ENCODE data around the gene SPACA7. TPM values are rescaled to one million over a fixed set of nuclear protein-coding genes. Genes with fewer than 3 reads are reported as not detected.

SPACA7 gene
- total and polyA plus RNA-seq, 4 donors, result not detected

- no peaks in the 10 kb centered on the region for H3K4me1 ChIP-seq (ENCODE audit: control insufficient read depth, insufficient read depth, low read length)
- no peaks in the 10 kb centered on the region for H3K27me3 ChIP-seq (ENCODE audit: control insufficient read depth, insufficient read depth, low read length)
- H3K4me3 ChIP-seq (ENCODE audit: low read depth, low read length), result no peak overlapping the region
- H3K36me3 ChIP-seq (ENCODE audit: control insufficient read depth, insufficient read depth, low read length), result no peaks in the 10 kb centered on the region
- peaks cover 2% of the 10 kb centered on the region for H3K9me3 ChIP-seq (ENCODE audit: control insufficient read depth, insufficient read depth, low read length)
- WGBS (ENCODE audit: insufficient coverage), result 84% methylated on average over 16 of the region's 17 CpGs
- no peak overlapping the region for H3K27ac ChIP-seq (ENCODE audit: low read depth, low read length)
- no peak for DNase-seq (ENCODE audit: low read depth in 4 of 6, low spot score in 6 of 6)
These were observed 79.4 kb downstream of the SPACA7 start for GRCh38 chr13:112455476-112456059.

GRCh38 chr13:112456138-112457056 lies 80.2 kb downstream of the SPACA7 start:
- WGBS (ENCODE audit: insufficient coverage), result 86% methylated on average over 14 of the region's 22 CpGs
- Histone ChIP-seq H3K4me3 (ENCODE audit: low read depth, low read length) (no peak overlapping the region), H3K36me3 (ENCODE audit: control insufficient read depth, insufficient read depth, low read length) (no peaks in the 10 kb centered on the region), H3K27ac (ENCODE audit: low read depth, low read length) (no peak overlapping the region), H3K4me1 (ENCODE audit: control insufficient read depth, insufficient read depth, low read length) (no peaks in the 10 kb centered on the region), H3K27me3 (ENCODE audit: control insufficient read depth, insufficient read depth, low read length) (no peaks in the 10 kb centered on the region), H3K9me3 (ENCODE audit: control insufficient read depth, insufficient read depth, low read length) (peaks cover 2% of the 10 kb centered on the region)
- DNase-seq (ENCODE audit: low read depth in 4 of 6, low spot score in 6 of 6), result no peak

- H3K4me3 ChIP-seq (ENCODE audit: low read depth, low read length), result no peak overlapping the region
- H3K4me1 ChIP-seq (ENCODE audit: control insufficient read depth, insufficient read depth, low read length), result no peaks in the 10 kb centered on the region
- H3K36me3 ChIP-seq (ENCODE audit: control insufficient read depth, insufficient read depth, low read length), result no peaks in the 10 kb centered on the region
- no peak for DNase-seq (ENCODE audit: low read depth in 4 of 6, low spot score in 6 of 6)
- H3K27ac ChIP-seq (ENCODE audit: low read depth, low read length), result no peak overlapping the region
- no peaks in the 10 kb centered on the region for H3K27me3 ChIP-seq (ENCODE audit: control insufficient read depth, insufficient read depth, low read length)
- WGBS (ENCODE audit: insufficient coverage), result 92% methylated on average over 1 of the region's 9 CpGs
- peaks cover 2% of the 10 kb centered on the region for H3K9me3 ChIP-seq (ENCODE audit: control insufficient read depth, insufficient read depth, low read length)
These were observed 80.9 kb downstream of the SPACA7 start for GRCh38 chr13:112457081-112457480.

- no peak for DNase-seq (ENCODE audit: low read depth in 4 of 6, low spot score in 6 of 6)
- Histone ChIP-seq H3K9me3 (ENCODE audit: control insufficient read depth, insufficient read depth, low read length) (peaks cover 2% of the 10 kb centered on the region), H3K27me3 (ENCODE audit: control insufficient read depth, insufficient read depth, low read length) (no peaks in the 10 kb centered on the region), H3K36me3 (ENCODE audit: control insufficient read depth, insufficient read depth, low read length) (no peaks in the 10 kb centered on the region), H3K4me1 (ENCODE audit: control insufficient read depth, insufficient read depth, low read length) (no peaks in the 10 kb centered on the region), H3K27ac (ENCODE audit: low read depth, low read length) (no peak overlapping the region), H3K4me3 (ENCODE audit: low read depth, low read length) (no peak overlapping the region)
- 92% methylated on average over 13 of the region's 13 CpGs for WGBS (ENCODE audit: insufficient coverage)
These were observed 81.3 kb downstream of the SPACA7 start for GRCh38 chr13:112457485-112457884.

GRCh38 chr13:112462408-112462807 lies 86.3 kb downstream of the SPACA7 start:
- 96% methylated on average over 5 of the region's 5 CpGs for WGBS (ENCODE audit: insufficient coverage)
- Histone ChIP-seq H3K27me3 (ENCODE audit: control insufficient read depth, insufficient read depth, low read length) (no peaks in the 10 kb centered on the region), H3K4me3 (ENCODE audit: low read depth, low read length) (no peak overlapping the region), H3K36me3 (ENCODE audit: control insufficient read depth, insufficient read depth, low read length) (no peaks in the 10 kb centered on the region), H3K4me1 (ENCODE audit: control insufficient read depth, insufficient read depth, low read length) (no peaks in the 10 kb centered on the region), H3K27ac (ENCODE audit: low read depth, low read length) (no peak overlapping the region), H3K9me3 (ENCODE audit: control insufficient read depth, insufficient read depth, low read length) (peaks cover 2% of the 10 kb centered on the region)
- DNase-seq (ENCODE audit: low read depth in 4 of 6, low spot score in 6 of 6), result no peak

GRCh38 chr13:112464720-112465119 lies 88.6 kb downstream of the SPACA7 start:
- Histone ChIP-seq H3K4me1 (ENCODE audit: control insufficient read depth, insufficient read depth, low read length) (no peaks in the 10 kb centered on the region), H3K27ac (ENCODE audit: low read depth, low read length) (no peak overlapping the region), H3K4me3 (ENCODE audit: low read depth, low read length) (no peak overlapping the region), H3K36me3 (ENCODE audit: control insufficient read depth, insufficient read depth, low read length) (no peaks in the 10 kb centered on the region), H3K9me3 (ENCODE audit: control insufficient read depth, insufficient read depth, low read length) (peaks cover under 1% of the 10 kb centered on the region), H3K27me3 (ENCODE audit: control insufficient read depth, insufficient read depth, low read length) (no peaks in the 10 kb centered on the region)
- no peak for DNase-seq (ENCODE audit: low read depth in 4 of 6, low spot score in 6 of 6)
- 98% methylated on average over 11 of the region's 14 CpGs for WGBS (ENCODE audit: insufficient coverage)

- H3K4me3 ChIP-seq (ENCODE audit: low read depth, low read length), result no peak overlapping the region
- H3K27ac ChIP-seq (ENCODE audit: low read depth, low read length), result no peak overlapping the region
- no peaks in the 10 kb centered on the region for H3K36me3 ChIP-seq (ENCODE audit: control insufficient read depth, insufficient read depth, low read length)
- H3K27me3 ChIP-seq (ENCODE audit: control insufficient read depth, insufficient read depth, low read length), result no peaks in the 10 kb centered on the region
- DNase-seq (ENCODE audit: low read depth in 4 of 6, low spot score in 6 of 6), result no peak
- H3K4me1 ChIP-seq (ENCODE audit: control insufficient read depth, insufficient read depth, low read length), result no peaks in the 10 kb centered on the region
- WGBS (ENCODE audit: insufficient coverage), result 92% methylated on average over 31 of the region's 35 CpGs
- H3K9me3 ChIP-seq (ENCODE audit: control insufficient read depth, insufficient read depth, low read length), result no peaks in the 10 kb centered on the region
These were observed 89.3 kb downstream of the SPACA7 start for GRCh38 chr13:112465251-112466131.

- Histone ChIP-seq H3K4me3 (ENCODE audit: low read depth, low read length) (no peak overlapping the region), H3K27me3 (ENCODE audit: control insufficient read depth, insufficient read depth, low read length) (no peaks in the 10 kb centered on the region), H3K9me3 (ENCODE audit: control insufficient read depth, insufficient read depth, low read length) (no peaks in the 10 kb centered on the region), H3K36me3 (ENCODE audit: control insufficient read depth, insufficient read depth, low read length) (no peaks in the 10 kb centered on the region), H3K4me1 (ENCODE audit: control insufficient read depth, insufficient read depth, low read length) (no peaks in the 10 kb centered on the region), H3K27ac (ENCODE audit: low read depth, low read length) (no peak overlapping the region)
- WGBS (ENCODE audit: insufficient coverage), result 83% methylated on average over 35 of the region's 40 CpGs
- DNase-seq (ENCODE audit: low read depth in 4 of 6, low spot score in 6 of 6), result no peak
These were observed 90.2 kb downstream of the SPACA7 start for GRCh38 chr13:112466132-112467058.

GRCh38 chr13:112467236-112467635 lies 91.1 kb downstream of the SPACA7 start:
- 87% methylated on average over 19 of the region's 19 CpGs for WGBS (ENCODE audit: insufficient coverage)
- no peak overlapping the region for H3K27ac ChIP-seq (ENCODE audit: low read depth, low read length)
- H3K4me1 ChIP-seq (ENCODE audit: control insufficient read depth, insufficient read depth, low read length), result no peaks in the 10 kb centered on the region
- no peaks in the 10 kb centered on the region for H3K9me3 ChIP-seq (ENCODE audit: control insufficient read depth, insufficient read depth, low read length)
- no peaks in the 10 kb centered on the region for H3K27me3 ChIP-seq (ENCODE audit: control insufficient read depth, insufficient read depth, low read length)
- H3K36me3 ChIP-seq (ENCODE audit: control insufficient read depth, insufficient read depth, low read length), result no peaks in the 10 kb centered on the region
- H3K4me3 ChIP-seq (ENCODE audit: low read depth, low read length), result no peak overlapping the region
- no peak for DNase-seq (ENCODE audit: low read depth in 4 of 6, low spot score in 6 of 6)

Data from spinal cord (tissue), 10 donors.